ENCODE measurements around the gene ACVR1C.

ACVR1C gene

DNA sequence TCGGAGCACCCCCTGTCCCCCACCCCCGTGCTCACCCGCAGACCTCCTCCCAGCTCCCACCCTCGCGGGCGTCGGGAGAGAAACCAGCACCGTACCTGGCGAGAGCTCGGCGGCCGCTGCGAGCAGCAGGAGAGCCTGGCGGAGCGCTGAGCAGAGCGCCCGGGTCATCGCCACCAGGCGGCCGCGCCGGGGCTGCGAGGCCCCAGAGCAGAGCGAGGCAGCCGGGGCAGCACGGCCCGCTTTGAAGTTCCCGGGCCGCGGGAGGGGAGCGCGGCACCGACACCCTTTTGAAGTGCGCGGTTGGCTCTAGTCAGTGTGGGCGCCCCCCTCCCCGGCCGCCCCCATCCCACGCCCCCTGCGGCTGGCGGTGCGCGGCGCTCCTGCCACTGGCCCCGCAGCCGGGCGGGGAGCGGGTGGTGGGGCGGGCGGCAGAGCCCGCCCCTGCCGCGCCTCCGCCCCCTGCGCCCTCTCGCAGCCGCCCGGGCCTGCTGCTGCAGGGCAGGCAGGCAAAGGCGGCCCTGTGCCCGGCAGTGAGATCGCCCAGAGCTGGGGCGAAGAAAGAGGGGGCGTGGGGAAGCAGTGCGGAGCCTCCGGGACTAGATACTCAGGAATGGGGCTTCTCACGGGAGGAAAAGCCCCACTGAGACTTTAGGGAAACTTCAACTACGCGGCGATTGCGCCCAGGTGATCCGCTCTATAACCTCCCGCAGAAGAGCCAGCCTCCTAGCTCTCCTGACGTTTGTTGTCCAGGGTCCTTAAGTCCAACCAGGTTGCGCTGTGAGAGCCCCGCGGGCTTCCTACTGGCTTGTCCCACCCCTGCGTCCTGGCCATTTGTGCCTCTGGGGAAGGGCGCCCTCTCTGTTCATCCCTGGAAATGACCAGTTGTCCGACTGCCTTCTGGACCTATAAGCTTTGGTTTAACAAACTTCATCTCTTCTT lies at the start of gene ACVR1C:
ACVR1C (minus strand) TSS at position 388 of the 939 bp plus-strand sequence; CDS start at position 168, 220 bp downstream.
- DNase-seq: peak; percentile 86

DNA sequence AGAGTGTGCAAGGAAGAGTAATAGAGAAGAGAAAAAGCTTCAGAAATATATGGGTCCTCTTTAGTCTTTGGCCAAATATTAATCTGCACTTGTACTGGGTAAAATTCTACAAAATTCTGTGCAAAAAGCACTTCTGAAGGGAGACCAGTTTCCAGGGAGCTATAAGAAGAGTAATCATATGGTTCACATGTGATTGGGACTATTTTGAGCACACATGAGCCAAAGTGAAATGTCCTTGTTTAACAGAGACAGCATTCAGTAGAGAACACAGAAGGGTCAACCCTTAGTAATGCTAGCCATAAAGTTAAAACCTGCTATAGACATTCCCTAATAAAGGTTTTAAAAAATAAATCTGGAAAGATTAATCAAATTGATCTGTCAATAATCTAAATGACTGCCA lies 49.3 kb upstream of the ACVR1C start:
- DNase-seq: no peak

DNA sequence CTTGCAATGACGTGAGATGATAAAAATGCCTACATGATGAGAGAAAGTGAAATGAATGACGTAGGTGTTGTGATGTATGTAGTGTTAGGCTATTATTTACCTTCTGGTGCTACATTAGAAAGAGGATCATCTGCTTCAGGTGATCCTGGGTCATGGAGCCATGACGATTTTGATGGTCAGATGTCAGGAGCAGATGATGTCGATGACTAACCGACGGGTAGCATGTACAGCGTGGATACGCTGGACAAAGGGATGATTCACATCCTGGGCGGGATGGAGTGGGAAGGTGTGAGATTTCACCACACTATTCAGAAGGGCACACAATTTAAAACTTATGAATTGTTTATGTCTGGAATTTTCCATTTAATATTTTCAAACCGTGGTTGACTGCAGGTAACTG lies 43.5 kb upstream of the ACVR1C start:
- no peak for DNase-seq

DNA sequence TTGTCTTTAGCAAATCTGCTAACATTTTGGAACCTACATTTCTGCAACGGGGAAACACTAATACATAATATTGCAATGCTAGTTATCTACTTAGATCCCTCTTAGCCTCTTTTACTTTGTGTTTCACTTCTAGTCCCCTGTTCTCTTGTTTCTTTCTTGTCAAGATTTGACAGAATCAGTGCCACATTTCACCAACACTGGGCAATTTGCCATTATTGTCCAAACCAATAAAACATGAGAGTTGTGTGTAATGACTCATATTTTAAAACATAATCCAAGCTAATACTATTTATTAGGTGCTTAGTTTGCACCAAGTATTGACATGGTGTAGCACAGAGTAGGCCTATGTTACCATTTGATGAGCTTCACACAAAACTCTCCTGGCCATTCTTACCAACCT lies 33.7 kb upstream of the ACVR1C start:
- no peak for DNase-seq

DNA sequence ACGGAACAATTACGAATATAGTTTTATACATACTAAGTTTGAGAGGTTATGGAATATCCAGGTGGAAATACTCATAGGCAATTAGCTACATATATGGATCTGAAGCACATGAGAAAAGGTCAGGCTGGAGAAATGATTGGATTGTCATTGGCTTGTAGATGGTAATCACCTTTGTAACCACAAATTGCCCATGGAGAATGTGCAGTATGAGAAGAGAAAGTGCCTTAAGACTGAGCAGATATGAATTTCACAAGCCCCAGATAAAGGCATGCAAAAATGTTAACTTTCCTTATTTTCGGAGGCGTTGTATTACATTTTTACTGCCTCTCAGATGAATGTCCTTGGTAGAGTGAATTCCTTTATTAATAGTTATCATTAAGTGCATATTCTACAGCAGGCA lies 33.1 kb upstream of the ACVR1C start:
- DNase-seq: no peak

DNA sequence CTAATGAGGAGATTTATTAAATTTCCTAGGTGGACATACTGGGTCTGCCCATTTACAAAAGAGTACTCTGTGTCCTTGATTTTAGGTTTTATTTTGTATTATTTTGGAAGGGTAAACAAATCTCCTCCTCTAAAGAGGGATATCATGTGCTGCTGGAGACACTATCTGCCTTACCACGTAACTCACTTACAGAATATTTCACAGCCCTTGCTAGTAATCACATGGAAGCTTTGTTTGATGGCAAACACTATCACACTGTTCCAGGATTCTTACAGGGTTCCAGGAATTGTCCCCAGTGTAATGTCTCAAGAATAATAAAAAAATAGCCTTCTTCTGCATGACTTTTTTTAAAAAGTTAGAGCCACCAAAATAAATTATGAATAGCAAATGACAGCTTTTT lies 29.2 kb upstream of the ACVR1C start:
- DNase-seq: no peak

DNA sequence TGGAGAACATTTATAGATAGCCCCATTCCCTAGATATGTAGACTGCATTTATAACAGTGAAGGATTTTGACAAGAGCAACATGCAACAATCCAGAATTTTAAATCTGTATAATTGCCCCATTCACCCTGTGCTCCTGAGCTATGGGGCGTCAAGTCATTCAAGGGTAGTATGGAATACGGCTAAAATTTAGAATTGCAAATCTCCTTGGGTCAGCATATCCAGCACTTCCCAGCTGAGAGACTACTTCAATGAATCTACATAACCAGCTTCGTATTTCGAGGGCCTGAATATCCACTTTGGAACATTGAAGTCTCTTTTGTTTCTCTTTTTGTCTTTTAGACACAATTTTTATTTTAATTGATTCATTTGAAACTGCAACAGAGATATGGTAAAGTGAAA lies 28.4 kb upstream of the ACVR1C start:
- no peak for DNase-seq

DNA sequence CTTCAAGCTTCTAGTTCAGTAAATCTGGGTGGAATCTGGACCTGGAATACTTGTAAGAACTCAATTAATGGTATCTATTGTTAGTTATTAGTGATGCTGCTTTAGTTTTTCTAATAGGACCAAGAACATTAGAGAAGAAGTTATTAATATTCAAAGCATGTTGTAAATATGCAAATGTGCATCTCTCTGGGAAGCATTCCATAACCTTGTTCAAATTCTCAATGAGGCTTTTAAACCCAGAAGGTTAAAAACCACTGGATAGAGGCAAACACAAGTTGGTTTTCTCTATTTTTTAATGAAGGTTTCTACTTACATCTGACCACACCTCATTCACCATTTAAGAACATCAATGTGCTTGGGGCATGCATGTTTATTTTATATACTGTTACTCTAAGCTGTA lies 16.1 kb upstream of the ACVR1C start:
- DNase-seq: no peak

DNA sequence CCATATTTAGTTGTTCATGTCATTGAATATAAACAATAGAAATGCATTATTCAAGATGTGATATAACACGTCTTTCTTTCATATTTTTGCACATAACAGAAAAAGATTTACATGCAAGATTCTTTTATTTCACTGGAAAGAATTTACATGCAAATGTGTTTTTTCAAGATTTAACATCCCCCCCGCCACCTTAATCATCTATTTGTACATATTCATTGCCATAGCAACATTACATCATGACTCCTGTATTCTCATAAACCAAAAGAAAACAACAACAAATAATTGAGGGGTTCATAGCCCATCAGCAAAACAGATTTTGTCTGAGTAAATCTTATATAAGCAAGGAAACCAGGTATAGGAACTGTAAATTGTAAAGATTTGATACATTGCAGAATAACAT lies 3.2 kb upstream of the ACVR1C start:
- no peak for DNase-seq

DNA sequence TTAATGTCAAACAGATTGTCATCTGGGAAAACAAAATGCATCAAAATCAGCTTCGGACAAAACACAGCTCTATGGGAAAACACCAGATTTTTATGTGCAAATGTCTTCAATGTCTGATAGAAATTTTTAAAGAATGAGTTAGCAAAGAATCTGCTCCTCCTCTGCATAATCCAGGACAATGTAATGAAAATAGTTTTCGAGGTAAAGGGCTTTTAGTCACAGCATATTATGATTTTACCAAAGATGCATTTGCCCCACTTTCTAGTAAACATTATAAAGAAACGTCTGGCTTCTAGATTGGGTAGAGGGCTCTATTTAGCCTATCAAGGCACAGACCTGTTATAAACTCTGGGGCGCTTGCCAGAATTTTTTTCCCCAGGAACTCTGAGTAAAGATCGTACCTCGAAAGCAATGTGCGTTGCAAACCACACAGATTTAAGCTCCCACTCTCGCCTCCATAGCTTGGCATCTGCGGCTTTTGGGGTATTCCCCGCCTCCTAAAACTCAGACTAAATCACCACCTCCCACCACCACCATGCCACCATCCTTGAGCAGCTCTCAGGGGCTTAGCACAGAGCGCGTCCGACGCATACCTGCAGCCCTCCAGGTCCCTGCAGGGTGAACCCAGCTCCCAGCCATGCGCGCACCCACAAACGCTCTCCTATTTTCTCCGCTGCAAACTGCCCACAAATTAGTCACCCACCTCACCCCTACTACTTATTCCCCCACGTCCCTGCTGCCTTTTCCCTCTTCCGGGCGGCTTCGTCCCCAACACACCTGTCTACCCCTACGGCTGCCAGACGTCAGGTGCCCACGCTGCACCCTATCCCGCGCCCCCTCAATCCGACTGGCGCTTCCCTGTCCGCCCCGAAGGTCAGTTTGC lies 829 bp downstream of the ACVR1C start:
- DNase-seq: peak; percentile 75

DNA sequence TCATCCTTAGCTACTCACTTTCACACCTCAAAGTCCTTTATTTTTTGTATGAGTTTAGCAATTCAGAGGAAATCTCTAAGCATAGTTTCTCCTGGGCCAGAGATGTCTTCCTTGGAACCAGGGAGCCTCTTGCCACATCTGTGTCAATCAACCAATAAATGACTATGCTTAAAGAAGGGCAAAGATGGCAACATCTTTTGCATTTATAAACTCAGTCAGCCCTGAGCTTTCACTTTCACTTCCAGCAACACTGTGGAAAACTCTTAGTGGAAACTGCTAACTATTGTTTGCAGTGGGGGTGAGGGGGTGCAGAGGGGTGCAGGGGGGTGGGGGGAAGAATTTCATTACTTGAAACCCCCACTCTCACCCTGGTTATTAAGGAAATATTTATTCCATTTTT lies 3.4 kb downstream of the ACVR1C start:
- no peak for DNase-seq

DNA sequence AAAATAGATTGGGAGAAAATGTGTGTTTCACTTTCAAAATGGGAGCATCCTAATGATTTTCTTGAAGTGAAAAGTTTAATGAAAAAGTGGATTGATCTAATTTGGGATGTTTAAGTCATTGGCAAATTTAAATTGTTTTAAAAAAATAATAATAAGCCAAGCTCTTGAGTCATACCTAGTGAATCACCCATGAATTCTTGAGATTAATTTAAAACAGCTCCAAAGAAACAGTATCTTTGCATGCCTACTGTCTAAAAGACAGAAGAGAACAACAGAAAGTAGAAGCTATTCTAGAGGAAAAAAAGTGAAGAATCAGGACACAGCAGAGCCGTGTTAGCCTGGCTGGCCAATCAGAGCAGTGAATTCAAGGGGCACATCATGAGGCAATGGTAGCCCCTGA lies 7.7 kb downstream of the ACVR1C start:
- DNase-seq: no peak

DNA sequence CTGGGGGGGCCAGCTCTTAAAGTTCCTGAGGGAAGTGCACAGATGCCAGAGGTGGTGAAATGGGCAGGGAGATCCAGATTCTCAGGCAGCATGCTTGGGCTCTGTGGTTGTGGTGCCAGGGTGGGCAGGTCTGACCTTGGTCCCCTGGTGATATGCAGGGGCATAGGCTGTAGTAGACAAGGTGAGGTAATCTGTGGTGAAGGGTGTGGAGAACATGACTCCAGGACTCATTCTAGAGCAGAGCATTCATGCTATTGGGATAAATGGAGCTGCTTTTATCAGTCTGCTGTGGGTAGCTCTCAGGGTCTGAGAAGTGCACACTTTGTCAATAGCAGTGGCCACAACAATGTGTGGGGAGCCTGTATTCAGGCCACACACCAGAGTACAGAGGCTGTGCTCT lies 16.9 kb downstream of the ACVR1C start:
- no peak for DNase-seq

DNA sequence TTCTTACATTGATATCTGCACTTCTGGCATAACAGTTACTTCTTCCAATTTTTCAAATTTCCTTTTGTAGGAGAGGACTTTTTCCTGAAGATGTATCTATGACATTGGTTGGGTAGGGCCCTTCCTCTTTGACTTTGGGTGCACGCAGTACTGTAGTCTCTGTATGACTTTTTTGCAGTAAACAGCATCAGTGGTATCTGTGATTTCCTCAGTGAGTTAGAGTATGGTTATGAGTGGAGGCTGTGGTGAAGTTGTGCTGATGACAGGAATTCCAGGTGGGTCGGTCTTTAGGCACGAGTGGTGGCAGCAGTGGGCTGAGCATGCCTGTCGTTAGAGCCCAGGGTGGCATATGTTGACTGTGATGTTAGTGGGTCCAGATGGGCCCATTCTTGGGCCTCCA lies 17.6 kb downstream of the ACVR1C start:
- no peak for DNase-seq

DNA sequence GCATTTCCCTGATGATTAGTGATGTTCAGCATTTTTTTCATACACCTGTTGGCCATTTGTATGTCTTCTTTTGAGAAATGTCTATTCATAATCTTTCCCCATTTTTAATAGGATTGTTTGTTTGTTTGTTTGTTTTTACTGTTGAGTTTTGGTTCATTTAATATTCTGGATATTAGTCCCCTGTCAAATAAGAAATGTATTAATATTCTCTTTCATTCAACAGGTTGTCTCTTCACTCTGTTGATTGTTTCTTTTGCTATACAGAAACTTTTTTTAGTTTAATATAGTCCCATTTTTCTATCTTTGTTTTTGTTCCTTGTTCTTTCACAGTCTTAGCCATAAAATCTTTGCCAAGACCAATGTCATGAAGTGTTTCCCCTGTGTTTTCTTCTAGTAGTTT lies 22.1 kb downstream of the ACVR1C start:
- no peak for DNase-seq

DNA sequence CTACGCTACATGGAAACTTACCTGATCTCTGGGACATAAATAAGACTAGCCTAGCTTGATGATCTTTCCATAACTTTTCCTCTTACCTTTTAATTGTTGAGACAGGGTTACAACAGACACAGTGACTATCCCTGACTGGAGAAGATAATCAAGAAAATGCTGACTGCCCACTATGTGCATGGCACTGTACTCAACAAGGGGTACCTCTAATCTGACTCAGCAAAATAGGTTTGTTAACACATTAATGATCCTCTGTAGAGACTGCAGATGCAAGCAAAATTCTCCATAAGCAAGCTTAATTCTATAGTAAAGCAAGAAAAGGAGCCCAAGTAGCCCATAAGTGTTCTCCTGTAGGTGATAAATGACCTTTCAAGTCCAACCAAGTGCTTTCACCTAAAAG lies 25.5 kb downstream of the ACVR1C start:
- no peak for DNase-seq

DNA sequence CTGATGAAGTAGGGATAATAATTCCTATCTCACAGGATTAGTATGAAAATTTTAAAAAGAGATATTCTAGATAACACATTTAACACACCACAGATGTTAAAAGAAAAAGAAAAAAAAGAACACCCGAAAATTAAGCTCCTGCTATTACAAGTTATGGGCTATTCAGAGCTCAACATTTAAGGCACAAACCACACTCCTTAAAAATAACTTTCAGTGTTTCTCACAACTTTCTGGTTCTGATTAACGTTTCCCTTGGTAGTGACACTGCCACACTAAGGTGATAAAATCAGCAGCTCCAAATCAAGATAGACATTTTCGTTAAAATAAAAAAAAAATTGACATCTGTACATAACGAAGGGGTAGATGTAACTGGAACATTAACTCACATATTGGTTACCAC lies 26.9 kb downstream of the ACVR1C start:
- no peak for DNase-seq

DNA sequence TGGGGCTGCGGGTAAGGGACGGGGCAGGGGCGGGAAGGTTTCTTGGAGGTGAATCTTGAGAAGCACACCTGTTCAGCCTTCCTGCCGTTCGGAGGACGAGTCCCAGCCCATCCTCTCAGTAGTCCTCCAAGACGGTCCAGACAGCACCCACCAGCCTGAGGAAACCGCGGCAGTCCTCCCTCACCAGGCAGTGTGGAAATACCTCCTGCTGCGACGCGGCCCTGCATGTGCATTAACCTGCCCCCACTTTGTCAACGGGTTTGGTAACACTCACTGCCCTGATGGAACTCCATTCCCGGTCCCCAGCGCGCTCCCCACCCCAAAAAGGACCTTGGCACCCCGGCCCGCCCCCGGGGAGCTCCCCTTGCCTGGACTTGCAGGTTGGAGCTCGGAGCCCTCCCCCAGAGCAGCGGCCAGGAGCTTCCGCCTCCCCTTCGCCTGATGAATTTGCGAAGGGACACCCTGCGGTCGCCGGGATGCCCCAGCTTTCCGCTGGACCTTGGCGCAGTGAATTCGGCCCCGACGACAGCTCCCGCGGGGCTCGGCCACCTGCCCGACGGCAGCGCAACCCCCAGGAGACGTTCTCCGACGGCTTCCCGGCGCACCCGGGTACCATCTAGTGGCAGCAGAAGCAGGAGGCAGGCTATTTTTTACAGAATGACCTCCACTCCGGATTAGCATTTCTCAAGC lies 31.5 kb downstream of the ACVR1C start:
- peak; percentile 83 for DNase-seq

DNA sequence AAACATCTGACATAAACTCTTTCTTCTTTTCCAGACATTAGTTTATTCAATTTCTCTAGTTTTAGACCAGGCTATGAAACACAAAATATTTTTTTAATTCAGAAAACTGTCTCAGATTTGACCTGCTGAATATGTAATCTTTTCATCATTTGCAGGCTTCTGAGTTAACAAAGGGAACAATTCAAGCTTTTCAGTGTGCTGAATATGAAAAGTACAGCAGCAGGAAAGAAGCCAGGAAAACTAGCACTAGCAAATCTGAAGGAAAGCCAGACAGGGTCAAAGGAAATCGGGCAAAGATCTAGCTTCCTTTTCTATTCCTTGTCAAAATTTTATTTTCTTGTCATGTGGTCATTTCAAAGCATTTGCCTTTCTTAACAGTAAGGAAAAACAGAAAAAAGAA lies 35.3 kb downstream of the ACVR1C start:
- no peak for DNase-seq

DNA sequence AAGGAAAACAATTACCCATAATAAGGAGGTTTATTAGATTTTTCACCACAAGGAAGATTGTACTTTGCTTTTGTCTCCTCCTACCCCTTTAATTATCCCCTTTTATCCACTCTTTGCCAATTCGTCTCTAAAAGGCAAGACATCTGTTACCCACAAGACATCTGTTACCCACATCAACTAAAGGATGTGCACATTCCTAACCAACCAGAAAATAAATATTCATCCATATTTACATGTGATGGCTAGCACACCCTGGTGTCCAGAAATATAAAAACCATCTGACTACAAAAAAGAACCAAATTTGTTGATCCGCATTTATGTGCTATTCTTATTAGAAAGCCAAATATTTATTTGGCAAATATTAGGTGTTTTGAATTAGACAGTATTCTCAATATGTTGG lies 35.7 kb downstream of the ACVR1C start:
- DNase-seq: no peak

DNA sequence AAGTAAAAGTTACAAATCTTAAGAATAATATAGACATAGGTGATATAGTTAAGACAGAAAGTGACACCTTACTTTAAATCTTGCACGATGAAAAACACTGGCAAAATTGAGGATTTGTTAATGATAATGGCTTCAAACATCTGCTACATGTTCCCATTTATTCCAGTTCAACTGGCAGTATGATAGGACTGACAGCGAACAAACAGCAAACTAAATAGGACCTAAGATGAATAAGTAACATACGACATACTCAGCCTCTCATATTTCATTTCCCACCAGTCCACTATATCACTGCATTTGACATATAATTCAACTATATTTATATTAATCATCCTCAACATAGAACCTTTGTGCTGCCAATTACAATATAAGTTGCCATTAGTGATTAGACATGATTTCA lies 36.3 kb downstream of the ACVR1C start:
- DNase-seq: no peak

DNA sequence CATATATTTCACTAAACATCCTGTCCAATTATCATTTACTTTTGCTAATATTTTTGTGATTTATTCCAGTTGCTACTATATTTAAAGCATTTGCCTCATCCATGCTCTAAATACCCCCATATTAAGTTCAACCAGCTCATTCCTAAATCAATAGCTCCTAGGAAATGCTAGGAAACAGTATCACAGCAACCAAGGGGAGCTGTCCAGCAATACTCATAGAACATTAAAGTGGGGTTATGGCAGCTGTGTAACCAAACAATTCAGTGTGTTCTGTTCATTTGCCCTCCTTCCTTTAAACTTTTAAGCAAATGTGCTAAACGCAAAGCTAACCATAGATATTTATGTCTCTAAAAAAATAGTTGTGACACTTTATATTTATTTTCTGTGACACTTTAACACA lies 41.1 kb downstream of the ACVR1C start:
- no peak for DNase-seq

DNA sequence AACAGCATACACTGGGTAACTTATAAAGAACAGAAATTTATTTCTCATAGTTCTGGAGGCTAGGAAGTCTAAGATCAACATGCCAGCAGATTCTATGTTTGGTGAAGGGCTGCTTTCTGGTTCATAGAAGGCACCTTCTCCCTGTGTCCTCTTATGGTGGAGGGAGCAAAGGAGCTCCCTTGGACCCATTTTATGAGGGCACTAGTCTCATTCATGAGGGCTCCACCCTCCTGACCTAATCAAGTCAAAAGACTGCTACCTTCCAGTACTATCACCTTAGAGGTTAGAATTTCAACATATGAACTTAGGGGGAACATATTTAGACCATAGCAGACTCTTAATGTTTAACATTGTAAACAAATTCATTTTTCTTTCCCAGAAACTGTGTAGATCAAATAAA lies 54.5 kb downstream of the ACVR1C start:
- DNase-seq: no peak
